ENCODE measurements around the gene KIF1C.

The KIF1C gene

GRCh38 chr17:4974115-4974670, 23.6 kb upstream of the KIF1C start:
- H3K27me3 Mint-ChIP-seq = no peaks in the 10 kb centered on the region
- DNase-seq = no peak
- H3K27ac Mint-ChIP-seq = no peak overlapping the region
- peaks cover 55 to 68% of the 10 kb centered on the region in 2 donors for H3K36me3 Mint-ChIP-seq
- no peak overlapping the region for H3K4me3 Mint-ChIP-seq
- no peaks in the 10 kb centered on the region for H3K9me3 Mint-ChIP-seq
- peaks cover 16 to 26% of the 10 kb centered on the region in 2 donors for H3K4me1 Mint-ChIP-seq
- ATAC-seq (replicated peaks) = no peak

- Mint-ChIP-seq H3K9me3 (no peaks in the 10 kb centered on the region), H3K36me3 (peaks cover 54 to 77% of the 10 kb centered on the region in 2 donors), H3K27ac (peak overlapping the region; percentile 48), H3K27me3 (no peaks in the 10 kb centered on the region), H3K4me1 (peaks cover 42 to 53% of the 10 kb centered on the region in 2 donors), H3K4me3 (no peak overlapping the region)
- DNase-seq (no peak), ATAC-seq (replicated peaks) (peak in 1 of 2 donors; percentile 45)
Observed at GRCh38 chr17:4978726-4979125, 19.0 kb upstream of the KIF1C start.

- Mint-ChIP-seq H3K4me1 (peaks cover 42 to 56% of the 10 kb centered on the region in 2 donors), H3K27me3 (no peaks in the 10 kb centered on the region), H3K4me3 (no peak overlapping the region), H3K36me3 (peaks cover 45 to 63% of the 10 kb centered on the region in 2 donors), H3K9me3 (no peaks in the 10 kb centered on the region), H3K27ac (peak overlapping the region; percentile 79)
- peak; percentile 52 to 62 for ATAC-seq (replicated peaks)
- DNase-seq = no peak
Observed at GRCh38 chr17:4980644-4981216, 17.0 kb upstream of the KIF1C start.

GRCh38 chr17:4982305-4982704, 15.4 kb upstream of the KIF1C start:
- Mint-ChIP-seq H3K9me3 (no peaks in the 10 kb centered on the region), H3K27ac (peak overlapping the region; percentile 32), H3K36me3 (peaks cover 47 to 55% of the 10 kb centered on the region in 2 donors), H3K4me3 (no peak overlapping the region), H3K27me3 (no peaks in the 10 kb centered on the region), H3K4me1 (peaks cover 53 to 70% of the 10 kb centered on the region in 2 donors)
- no peak for ATAC-seq (replicated peaks)
- no peak for DNase-seq

GRCh38 chr17:4986403-4986802, 11.3 kb upstream of the KIF1C start:
- peak overlapping the region; percentile 98 to 99 for H3K4me3 Mint-ChIP-seq
- peaks cover 40 to 43% of the 10 kb centered on the region in 2 donors for H3K36me3 Mint-ChIP-seq
- ATAC-seq (replicated peaks) = no peak

GRCh38 chr17:4986951-4987766, 10.6 kb upstream of the KIF1C start, which contains the start of gene CAMTA2:
CAMTA2 (minus strand) TSS chr17:4987675; CDS start chr17:4986222, 1,453 bp downstream.
- peak; percentile 82 to 90 for ATAC-seq (replicated peaks)
- peaks cover 47 to 57% of the 10 kb centered on the region in 2 donors for H3K4me1 Mint-ChIP-seq

More at GRCh38 chr17:4986403-4986802, 11.3 kb upstream of the KIF1C start:
- Mint-ChIP-seq H3K9me3 (no peaks in the 10 kb centered on the region), H3K27me3 (no peaks in the 10 kb centered on the region), H3K4me1 (peaks cover 49 to 65% of the 10 kb centered on the region in 2 donors), H3K27ac (peak overlapping the region; percentile 97)
- DNase-seq = no peak

GRCh38 chr17:4987767-4988567, 9.8 kb upstream of the KIF1C start:
- no peaks in the 10 kb centered on the region for H3K27me3 Mint-ChIP-seq
- DNase-seq = peak; percentile 65
- H3K9me3 Mint-ChIP-seq = no peaks in the 10 kb centered on the region
- H3K27ac Mint-ChIP-seq = peak overlapping the region; percentile 97
- peak overlapping the region; percentile 98 to 99 for H3K4me3 Mint-ChIP-seq
- peaks cover 28 to 33% of the 10 kb centered on the region in 2 donors for H3K36me3 Mint-ChIP-seq
- ATAC-seq (replicated peaks) = peak; percentile 53 to 77
- peaks cover 43 to 49% of the 10 kb centered on the region in 2 donors for H3K4me1 Mint-ChIP-seq

More at GRCh38 chr17:4986951-4987766, 10.6 kb upstream of the KIF1C start, which contains the start of gene CAMTA2:
- Mint-ChIP-seq H3K27ac (peak within 1 kb of the TSS; percentile 97), H3K36me3 (peaks cover 35 to 41% of the 10 kb centered on the region in 2 donors), H3K27me3 (no peaks in the 10 kb centered on the region), H3K9me3 (no peaks in the 10 kb centered on the region), H3K4me3 (peak within 1 kb of the TSS; percentile 98 to 99)
- peak; percentile 71 for DNase-seq

- peaks cover 14 to 18% of the 10 kb centered on the region in 2 donors for H3K36me3 Mint-ChIP-seq
- peaks cover 5 to 16% of the 10 kb centered on the region in 2 donors for H3K27me3 Mint-ChIP-seq
- no peak for DNase-seq
- no peak overlapping the region for H3K4me3 Mint-ChIP-seq
- H3K9me3 Mint-ChIP-seq = no peaks in the 10 kb centered on the region
- H3K4me1 Mint-ChIP-seq = peaks cover 24 to 28% of the 10 kb centered on the region in 2 donors
- no peak for ATAC-seq (replicated peaks)
- no peak overlapping the region for H3K27ac Mint-ChIP-seq
Observed at GRCh38 chr17:4994081-4994595, 3.6 kb upstream of the KIF1C start.

GRCh38 chr17:4998027-4998731, 429 bp downstream of the KIF1C start:
- Mint-ChIP-seq H3K36me3 (peaks cover 27 to 34% of the 10 kb centered on the region in 2 donors), H3K4me3 (peak overlapping the region; percentile 78 to 94), H3K4me1 (peaks cover 27 to 37% of the 10 kb centered on the region in 2 donors), H3K27me3 (peaks cover 5 to 22% of the 10 kb centered on the region in 2 donors), H3K9me3 (no peaks in the 10 kb centered on the region), H3K27ac (peak overlapping the region; percentile 89)
- peak; percentile 26 to 29 for ATAC-seq (replicated peaks)
- DNase-seq = no peak

GRCh38 chr17:4998732-4999429, 1.1 kb downstream of the KIF1C start:
- Mint-ChIP-seq H3K4me3 (peak overlapping the region; percentile 78 to 94), H3K36me3 (peaks cover 34 to 41% of the 10 kb centered on the region in 2 donors), H3K27me3 (peaks cover 5 to 28% of the 10 kb centered on the region in 2 donors), H3K9me3 (no peaks in the 10 kb centered on the region), H3K27ac (peak overlapping the region; percentile 89), H3K4me1 (peaks cover 27 to 37% of the 10 kb centered on the region in 2 donors)
- ATAC-seq (replicated peaks) (peak in 1 of 2 donors; percentile 27), DNase-seq (no peak)

GRCh38 chr17:4999430-5000093, 1.8 kb downstream of the KIF1C start:
- Mint-ChIP-seq H3K27me3 (peaks cover 8 to 29% of the 10 kb centered on the region in 2 donors), H3K9me3 (no peaks in the 10 kb centered on the region), H3K27ac (peak overlapping the region; percentile 32), H3K4me1 (peaks cover 27 to 37% of the 10 kb centered on the region in 2 donors), H3K36me3 (peaks cover 41 to 48% of the 10 kb centered on the region in 2 donors), H3K4me3 (peak overlapping the region; percentile 78 to 94)
- ATAC-seq (replicated peaks) = no peak
- DNase-seq = no peak

GRCh38 chr17:5000237-5000639, 2.5 kb downstream of the KIF1C start:
- Mint-ChIP-seq H3K27me3 (peaks cover 7 to 29% of the 10 kb centered on the region in 2 donors), H3K4me1 (peaks cover 27 to 37% of the 10 kb centered on the region in 2 donors), H3K36me3 (peaks cover 48 to 55% of the 10 kb centered on the region in 2 donors), H3K9me3 (no peaks in the 10 kb centered on the region), H3K27ac (no peak overlapping the region), H3K4me3 (no peak overlapping the region)
- DNase-seq (no peak), ATAC-seq (replicated peaks) (no peak)
